NCI-H1436 (cell line): ENCODE data around the gene OSBP2.

Experiments used
- DNase-seq: peaks from one replicate; lab custom pipeline; 2025; lab: John Stamatoyannopoulos, UW

The OSBP2 gene

DNA sequence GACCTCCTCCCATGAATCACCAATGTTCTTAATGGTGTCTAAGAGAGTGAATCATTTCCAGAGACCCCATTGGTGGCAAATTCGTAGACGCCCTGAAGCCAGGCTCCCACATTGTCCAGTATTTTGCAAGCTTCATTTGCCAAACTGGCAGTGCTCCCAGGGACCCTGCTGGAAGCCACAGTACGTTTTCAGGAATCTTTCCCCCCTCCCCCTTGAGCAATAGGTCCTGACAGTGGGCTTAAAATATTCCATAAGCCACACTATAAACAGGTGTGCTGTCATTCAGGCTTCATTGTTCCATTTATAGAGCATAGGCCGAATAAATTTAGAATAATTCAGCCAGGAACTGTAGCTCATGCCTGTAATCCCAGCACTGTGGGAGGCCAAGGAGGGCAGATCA, 148.6 kb downstream of the OSBP2 start:
- DNase-seq: no peak

DNA sequence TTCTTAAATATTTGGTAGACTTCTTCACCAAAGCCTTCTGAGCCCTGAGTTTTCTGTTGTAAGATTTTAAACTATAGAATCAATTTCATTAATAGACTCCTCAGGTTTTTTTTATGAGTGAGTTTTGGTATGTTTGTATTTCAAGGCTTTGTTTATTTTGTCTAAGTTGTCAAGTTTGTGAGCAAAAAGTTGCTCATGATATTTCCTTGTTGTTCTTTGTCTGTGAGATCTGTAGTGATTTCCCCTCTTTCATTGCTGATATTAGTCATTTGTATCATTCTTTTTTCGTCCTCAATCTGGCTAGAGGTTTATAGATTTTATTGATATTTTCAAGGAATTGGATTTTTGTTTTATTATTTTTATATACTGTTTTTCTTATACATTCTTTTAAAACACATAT, 152.9 kb downstream of the OSBP2 start:
- no peak for DNase-seq

DNA sequence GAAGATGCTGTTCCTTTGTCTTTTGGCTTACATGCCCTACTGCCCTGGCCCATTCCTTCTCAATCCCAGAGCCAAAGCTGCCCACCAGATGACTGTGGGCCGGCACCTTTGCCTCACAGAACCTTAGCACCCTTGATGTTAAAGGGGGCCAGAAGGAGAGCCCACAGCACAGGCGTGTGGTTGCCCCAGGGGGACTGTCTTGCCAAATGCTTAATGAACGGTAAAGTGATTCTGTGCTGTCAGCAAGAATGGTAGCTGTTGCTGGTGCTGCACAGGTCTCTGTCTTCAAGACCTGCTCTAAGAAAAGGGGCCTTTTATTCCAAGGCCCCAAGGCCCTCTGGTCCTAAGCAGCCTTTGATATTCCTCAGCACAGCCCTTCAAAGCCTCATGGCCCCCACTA, 160.6 kb downstream of the OSBP2 start:
- no peak for DNase-seq

DNA sequence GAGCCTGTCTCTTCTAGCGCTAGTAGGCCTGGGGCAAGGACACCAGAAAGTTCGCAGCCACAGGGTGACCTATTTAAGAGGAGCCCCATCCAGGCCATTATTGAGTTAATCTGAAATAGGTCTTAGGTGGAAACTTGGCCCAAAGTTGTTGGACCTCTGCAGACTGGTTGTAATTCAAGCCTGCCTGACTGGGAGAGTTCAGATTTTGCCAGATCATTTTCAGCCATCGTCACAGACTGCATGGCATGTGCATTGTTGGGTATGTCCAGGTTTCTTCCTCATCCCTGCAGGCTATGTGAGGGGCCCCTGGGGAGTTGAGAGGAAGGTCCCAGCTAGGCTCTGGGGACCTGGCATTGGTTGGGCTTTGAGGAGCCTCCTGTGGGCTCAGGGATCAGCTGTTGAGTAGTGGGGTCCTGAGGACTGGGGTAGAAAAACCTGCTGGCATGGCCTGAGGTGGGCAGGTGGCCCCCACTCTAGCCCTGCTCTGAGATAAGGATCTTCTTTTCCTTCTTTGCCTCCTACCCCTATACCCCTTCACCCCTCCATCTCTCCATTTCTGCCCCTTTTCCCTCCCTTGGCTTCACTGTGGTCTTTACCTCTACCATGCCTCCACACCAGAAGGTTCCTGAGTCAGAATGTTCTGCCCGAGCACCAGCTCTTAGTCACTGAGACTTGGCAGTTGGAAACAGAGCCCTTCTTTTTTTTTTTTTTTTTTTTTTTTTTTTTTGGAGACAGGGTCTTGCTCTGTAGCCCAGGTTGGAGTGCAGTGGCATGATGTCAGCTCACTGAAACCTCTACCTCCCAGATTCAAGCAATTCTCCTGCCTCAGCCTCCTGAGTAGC, 161.2 kb downstream of the OSBP2 start:
- no peak for DNase-seq

DNA sequence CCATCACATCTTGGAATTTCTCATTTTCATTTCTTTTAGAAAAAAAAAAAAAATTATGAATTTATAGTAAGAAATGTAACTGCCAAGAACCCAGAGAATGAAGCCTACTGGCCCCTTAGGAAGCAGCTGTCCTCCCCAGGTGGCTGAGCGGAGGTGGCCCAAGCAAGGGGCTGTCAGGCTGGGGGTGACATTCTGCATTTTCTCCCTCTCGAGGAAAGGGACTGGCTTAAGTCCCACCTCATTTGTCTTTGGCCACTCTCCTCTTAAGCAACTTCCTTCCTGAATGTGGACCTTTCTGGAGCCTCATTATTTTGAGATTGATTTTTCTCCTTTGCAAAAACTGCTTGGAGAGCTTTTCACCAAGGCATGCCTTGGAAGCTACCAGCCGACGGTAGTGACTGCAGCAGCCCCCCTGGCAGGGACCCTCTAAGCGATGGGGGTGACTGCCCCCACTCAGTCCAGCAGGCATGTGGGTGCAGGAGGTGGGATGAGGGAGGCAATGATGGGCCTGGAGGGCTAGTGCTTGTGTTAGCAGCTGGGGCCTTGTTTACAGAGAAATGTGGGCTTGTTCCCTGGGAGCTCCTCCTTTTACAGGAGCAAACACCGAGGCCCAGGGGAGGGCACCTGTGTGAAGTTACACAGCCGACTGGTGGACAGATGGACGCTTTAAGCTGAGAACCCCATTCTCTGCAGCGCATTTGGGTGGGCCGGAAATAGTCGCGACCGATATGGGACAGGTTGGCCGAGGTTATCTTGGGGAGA, 162.2 kb downstream of the OSBP2 start:
- no peak for DNase-seq

DNA sequence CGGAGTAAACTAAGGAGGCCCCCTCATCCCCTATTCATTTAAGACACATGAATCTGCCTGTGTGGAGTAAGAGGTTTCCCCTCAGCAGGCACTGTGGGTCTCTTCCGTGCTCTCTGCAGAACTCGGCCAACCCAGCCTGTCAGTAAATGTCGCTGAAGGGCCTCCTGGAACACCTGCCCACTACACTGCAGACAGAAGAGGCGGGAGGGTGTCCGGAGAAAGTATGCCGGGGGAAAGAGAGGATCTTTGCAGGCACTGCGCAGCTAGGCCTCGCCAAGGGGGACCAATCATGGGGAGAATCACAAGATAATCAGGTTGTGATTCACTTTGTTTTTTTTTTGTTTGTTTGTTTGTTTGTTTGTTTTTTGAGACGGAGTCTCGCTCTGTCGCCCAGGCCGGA, 163.1 kb downstream of the OSBP2 start:
- no peak for DNase-seq

DNA sequence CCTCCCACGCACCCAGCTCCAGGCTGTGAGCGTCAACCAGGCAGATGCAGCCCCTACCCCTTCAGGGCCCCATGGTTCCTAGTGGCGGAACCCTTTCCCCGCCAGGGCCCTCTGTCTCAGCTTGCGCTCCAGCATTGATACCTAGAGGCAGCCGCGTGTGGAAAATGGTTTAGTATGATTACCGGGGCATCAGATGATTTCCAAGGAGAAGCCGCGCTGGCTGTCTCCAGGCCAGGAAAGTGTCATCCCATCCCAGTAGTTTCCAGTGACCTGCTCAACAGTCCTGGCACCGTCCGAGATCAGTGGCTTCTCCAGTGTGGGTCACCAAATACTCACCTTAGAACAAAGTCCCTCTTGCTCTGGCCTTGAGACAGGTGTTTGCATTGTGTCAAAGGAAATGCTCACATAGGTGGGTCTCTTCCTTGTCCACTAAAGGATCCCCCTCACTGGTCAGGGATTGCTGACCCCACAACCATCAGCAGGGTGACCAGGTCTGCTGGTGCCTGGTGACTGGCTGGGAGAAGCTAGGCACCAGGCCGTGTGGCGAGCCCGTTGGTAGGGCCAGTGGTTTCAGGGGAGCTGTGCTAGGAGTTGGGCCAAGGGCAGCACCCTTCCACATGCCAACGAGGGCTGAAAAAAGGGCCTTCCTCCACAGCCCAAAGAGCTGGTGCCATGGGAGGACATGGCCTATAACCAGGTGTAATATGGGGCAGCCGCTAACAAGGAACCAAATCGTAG, 164.5 kb downstream of the OSBP2 start:
- no peak for DNase-seq

DNA sequence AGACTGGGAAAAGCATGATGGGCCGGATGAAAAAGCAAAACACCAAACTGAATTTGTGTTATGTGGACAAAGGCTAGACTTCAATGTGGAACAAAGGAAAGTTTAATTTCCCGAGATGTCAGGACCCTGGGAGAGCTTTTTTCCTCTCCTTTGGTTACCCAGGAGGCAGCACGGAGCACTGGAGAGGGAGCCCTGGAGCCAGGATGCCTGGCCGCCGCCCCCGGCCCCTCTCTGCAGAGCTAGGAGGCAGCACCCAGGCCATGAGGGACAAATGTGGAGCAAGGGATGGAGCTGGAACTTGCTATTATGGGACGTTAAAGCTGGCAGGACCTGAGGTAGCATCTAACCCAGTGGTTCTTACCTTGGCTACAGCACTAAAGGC, 165.0 kb downstream of the OSBP2 start:
- no peak for DNase-seq

DNA sequence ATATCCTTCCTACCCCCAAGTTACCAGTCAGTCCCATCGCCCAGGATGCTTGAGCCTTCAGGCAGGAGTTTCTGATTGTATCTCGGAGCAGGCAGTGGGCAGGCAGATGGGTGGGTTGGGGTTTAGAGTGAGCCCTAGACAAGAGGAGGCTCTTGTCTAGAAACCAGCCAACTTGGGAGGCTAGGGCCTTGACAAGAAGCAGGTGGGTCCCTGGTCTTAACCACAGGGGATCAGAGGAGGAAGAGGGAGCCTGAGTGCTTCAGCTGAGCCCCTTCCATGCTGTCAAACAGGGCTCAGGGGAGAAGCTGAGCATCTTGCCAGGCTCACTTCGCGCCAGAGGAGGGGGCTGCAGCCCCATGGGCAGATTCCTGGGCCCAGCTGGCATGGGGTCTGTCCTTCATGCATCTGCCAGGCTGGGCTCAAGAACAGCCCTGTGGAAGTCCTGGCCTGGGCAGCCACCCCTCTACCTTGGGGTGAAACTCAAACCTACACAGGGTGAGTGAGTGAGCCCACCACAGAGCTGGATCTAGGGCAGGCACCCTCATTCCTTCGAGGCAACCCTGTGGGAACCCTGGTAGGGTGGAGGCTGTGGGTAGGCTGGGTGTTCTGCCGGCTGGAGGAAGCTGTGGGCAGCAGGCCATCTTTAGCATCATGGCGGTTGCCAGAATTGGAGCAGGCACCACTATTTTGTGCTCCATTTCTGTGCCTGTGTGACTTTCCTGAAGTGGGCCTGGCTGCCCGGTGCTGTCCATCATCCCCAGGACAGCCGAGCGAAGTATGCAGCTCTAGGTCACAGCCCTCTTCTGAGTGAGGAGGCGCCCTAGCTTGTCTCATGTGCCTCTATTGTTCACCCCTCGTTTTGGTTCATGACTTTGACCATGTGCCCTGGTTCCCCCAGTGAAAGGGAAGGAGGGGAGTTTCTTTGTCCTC, 165.8 kb downstream of the OSBP2 start:
- DNase-seq: no peak

DNA sequence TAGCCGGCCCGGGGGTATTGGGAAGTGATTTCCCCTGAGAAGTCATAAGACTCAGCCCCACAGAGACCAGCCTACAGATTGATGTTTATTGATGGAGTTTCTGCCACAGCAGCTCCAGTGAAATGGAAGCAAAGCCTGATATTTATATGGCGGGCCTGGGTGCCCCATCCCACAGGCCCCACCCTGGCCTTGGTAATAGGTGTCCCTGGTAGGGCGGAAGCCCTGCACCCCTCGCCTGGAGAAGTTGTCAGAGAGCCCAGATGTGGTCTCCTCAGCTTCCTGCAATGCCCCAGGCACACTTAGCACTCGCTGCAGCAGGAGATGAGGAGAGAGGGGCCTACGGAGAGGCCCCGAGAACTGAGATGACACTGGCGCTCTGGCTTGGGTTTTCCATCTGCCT, 166.5 kb downstream of the OSBP2 start:
- no peak for DNase-seq

DNA sequence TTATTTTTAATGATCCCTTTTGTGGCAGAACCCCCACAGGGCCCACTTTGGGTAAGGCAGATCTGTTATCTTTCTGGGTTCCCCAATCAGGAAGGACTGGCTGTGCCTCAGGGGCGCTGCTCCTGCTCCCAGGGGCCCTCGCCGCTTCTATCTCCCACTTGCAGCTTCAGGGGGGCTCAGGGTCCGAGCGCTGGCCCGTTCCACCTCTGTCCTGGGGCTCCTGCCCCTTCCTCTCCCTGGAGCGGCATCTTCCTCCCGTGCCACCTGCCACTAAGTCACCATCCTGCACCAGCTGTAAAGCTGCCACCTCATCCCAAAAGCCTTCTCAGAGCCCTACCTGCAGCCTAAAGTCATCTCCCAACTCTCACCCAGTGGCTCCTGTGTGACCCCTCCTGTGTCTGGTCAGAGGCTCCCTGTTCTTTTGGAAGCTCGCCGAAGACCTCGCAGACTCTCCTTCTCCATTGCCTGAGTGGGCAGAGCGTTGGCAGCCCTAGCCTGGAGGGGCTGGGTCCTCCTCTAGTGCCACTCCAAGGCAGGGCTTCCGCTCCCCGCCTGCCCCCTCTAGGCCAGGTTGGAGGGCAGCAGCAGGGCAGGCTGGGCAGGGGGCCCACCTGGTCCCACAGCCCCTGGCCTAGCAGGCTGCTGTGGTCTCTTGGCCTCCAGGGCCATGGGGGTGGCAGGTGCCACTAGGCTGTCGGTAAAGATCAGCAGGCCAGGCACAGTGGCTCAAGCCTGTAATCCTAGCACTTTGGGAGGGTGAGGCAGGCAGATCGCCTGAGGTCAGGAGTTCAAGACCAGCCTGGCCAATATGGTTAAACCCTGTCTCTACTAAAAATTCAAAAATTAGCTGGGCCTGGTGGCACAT, 167.2 kb downstream of the OSBP2 start:
- DNase-seq: no peak

DNA sequence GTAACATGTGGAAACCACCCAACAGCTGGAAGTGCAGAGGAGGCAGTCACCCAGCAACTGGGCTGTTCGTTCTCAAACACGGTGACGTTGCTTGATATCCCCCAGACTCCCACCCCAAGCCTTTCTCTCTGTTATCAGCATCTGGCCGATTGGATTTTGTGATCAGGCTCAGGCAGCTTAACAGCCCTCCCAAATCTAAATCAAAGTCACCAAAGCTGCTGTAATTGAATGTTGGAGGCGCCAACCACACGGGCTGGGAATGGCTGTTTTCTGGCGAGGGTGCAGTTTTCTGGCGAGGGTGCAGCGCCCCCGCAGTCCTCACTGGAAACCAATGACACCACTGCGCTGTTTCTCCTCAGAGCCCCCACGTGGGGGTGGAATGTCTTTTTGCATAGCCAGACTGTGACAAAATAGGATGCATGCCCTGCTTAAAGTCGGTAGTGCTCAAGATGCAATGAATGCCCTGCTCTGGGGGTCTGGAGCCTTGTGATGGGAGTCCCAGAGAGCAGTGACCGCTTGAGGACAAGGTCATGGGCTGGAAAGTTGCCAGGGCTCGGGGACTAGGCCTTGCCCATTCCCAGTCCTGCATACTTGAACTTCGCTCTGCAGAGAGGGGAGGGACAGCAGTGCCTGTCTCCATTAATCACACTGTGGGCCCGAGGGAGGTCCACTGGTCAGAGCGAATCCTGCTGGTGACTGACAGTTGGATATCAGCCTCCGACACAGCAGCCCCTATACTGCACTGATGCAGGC, 168.6 kb downstream of the OSBP2 start:
- DNase-seq: no peak

DNA sequence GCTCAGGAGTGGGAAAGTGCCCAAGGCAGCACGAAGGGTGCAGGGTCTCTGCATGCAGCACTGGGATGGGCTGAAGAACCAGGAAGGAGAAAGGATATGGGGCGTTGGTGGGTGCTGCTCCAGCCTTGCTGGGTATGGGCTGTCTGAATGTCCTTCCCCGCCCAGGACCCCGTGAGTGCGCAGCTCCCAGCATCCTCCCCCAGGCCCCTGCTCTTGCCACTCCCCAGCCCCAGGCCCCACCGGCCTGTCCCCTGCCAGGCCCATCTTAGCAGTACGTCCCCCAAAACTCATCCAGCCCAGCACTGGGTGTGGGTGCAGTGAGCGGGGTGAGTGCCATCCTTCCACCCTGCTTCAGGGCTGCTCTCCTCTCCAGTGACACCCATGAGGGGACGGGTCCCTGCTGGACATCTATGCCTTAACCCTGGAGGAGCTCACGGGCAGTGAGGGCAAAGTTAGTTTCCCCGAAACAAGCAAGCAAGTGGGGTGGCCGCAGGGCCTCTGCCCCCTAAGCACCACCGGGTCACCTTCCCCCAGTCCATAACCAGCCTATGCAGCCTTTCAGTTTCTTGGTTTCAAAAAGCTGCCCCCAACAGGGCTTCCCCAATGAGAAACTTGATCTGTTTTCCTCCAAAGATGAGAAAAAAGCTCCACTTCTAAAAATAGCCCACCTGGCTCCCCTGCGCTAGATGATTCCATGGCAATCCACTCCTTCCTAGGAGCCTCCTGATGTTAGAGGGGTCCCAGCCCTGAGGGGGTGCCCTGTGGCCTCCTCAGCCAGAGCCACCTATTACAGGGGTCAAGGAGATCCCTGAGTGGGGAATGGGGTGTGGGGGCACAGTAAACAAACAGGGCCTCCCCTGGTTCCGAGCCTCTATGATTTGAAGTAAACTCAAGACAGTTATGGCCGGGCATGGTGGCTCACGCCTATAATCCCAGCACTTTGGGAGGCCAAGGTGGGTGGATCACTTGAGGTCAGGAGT, 170.1 kb downstream of the OSBP2 start:
- DNase-seq: no peak

DNA sequence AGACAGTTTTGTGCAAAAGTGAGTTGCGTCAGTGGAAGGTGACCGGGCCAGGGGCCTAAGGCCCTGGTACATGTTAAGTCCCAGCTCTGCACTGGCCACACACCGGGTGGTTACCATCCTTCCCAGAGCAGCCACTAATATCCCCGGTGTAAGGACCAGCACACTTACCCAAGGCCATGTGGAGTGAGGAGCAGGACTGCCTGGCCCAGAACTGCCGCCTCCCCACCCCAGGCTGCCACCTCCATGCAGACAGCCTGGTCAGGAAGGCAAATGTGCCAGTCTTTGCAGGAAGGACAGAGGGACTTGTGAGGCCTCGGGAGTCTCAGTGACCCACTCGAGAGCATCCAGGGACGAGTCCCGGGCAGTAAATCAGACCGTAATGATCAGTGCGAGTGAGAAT, 171.0 kb downstream of the OSBP2 start:
- DNase-seq: no peak

DNA sequence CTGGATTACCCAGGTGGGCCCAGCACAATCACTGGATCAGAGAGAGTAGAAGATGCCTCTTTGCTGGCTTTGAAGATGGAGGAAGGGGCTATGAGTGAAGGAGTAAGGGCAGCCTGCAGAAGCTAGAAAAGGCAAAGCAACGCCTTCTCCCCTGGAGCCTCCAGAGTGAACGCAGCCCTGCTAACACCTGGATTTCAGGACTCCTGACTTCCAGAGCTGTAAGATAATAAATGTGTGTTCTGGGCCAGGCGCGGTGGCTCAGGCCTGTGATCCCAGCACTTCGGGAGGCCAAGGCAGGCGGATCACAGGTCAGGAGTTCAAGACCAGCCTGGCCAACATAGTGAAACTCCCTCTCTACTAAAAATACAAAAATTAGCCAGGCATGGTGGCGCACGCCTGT, 171.5 kb downstream of the OSBP2 start:
- no peak for DNase-seq

DNA sequence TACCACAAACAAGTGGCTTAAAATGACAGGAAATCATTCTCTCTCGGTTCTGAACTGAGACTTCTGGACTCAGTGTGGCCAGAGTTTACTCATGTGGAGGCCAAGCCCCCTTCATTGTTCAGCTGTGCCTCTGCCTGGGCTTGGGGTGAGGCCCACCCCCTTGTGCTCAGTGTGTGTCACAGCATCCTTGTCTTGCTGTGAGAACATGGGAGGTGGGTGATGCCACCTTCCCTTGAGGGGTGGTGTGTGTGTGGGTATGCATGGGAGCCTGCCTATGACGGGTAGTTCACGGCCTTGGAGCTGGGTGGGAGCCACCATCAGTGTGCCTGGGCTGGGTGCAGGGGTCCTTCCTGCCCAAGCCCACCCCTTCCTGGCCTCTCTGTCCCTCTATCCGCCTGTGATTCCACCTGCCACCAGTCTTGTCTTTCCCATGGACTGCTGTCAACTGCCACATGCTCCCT, 172.2 kb downstream of the OSBP2 start:
- no peak for DNase-seq

DNA sequence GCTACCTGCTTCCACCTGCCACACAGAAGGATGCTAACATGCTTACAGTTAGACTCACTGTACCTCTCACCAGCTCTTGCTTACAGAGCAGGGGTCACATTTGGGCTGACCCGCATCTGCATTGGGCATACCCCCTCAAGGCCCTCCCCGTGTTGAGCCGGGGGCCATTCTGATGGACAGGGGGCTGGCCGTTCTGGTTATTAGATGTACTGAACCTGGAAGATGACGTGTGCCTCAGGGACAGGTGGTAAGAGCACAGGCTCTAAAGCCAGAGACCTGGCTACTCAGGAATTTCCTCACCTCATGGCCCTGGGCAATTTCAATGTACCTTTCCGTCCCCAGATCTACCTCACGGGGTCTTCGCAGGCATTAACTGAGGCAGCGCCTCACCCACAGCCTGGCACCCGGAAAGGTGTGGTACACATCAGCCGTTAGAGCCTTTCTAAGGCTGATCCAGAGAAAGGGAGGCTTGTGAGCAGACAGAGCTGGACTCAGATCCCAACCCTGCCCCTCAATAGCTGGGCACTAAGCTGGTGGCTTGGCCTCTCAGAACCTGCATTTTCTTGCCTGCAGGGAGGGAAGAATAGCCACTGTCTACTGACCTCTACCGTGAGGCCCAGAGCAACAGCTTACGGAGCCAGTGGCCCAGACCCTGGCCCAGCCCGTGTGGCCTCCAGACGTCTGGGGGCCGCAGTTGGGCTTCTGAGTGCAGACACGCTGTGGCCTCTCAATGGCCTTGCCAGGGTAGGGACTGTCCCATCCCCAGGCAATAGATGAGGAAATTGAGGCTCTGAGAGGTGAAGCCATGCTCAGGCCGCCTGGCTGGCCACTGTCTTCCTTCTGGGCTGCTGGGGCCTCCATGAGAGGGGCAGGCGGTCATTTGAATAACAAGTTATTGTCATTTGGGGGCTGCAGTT, 173.3 kb downstream of the OSBP2 start:
- DNase-seq: no peak
